ENCODE measurements around the gene RPS6KA4.

The RPS6KA4 gene

DNA sequence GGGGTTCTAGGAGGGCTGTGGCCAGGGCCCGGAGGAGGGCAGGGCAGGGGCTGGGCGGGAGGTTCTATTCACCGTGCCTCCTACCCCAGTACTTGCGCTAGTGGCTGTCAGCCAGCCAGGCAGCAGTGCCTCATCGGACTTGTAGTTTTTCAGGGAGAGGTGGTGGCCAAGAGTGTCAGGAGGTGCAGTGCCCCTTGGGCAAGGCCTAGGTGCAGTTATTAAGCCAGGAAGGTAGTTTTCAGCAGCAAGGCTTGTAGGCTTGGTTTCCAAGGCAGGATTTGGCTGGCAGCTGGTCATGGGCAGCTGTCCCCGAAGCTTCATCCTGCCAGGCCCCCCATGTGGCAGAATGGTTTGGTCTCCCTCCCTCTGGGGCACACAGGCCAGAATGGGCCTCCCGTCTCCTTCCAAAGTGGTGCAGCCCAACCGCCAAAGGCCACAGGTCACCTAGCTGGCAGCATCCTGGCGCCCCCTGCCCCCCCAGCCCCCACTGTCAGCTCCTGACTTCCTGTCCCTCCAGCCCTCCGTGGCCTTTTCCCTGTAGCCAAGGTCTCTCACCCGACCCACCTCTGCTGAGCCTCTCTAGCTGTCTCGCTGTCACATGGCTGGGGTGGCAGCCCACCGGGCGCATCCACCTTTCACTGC, 10.5 kb upstream of the RPS6KA4 start:
- no peak for DNase-seq (ENCODE audit: low read depth in 2 of 2)

DNA sequence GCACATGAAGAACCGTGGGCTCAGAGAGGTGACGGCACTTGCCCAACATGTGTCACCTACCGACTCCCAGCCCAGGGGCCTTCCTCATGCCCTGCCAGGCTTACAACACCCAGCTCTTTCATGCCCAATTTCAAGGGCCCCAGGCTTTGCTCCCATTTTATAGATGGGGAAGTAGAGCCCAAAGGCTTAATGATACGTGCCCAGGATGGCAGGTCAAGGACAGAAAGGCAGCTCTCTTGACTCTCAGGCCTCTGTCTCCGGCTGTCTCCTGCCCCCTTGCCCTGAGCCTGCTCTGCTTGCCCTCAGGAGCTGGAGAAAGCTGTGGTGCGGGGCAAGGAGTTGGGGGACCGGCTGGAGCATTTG, 10.0 kb upstream of the RPS6KA4 start:
- no peak for DNase-seq (ENCODE audit: low read depth in 2 of 2)

GRCh38 chr11:64349404-64349803, 9.6 kb upstream of the RPS6KA4 start:
- no peak for DNase-seq (ENCODE audit: low read depth in 2 of 2)

DNA sequence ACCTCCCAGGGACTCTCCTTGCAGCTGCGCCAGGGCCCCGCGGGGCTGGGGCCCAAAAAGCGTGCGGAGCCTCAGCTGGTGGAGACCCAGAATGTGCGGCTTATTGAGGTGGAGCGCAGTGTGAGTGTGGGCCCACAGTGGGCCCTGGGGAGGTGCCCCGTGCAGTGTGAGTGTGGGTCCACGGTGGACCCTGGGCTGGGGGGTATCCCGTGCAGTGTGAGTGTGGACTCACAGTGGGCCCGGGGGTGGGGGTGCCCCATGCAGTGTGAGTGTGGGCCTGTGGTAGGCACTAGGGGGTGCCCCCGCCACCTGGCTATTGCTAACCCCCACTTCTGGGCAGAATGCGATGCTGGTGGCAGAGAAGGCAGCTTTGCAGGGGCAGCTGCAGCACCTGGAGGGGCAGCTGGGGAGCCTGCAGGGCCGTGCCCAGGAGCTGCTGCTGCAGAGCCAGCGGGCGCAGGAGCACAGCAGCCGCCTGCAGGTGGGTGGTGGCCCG, 7.8 kb upstream of the RPS6KA4 start:
- no peak for DNase-seq (ENCODE audit: low read depth in 2 of 2)

- no peak for DNase-seq (ENCODE audit: low read depth in 2 of 2)
These were observed 6.6 kb upstream of the RPS6KA4 start for GRCh38 chr11:64352099-64352994.

DNA sequence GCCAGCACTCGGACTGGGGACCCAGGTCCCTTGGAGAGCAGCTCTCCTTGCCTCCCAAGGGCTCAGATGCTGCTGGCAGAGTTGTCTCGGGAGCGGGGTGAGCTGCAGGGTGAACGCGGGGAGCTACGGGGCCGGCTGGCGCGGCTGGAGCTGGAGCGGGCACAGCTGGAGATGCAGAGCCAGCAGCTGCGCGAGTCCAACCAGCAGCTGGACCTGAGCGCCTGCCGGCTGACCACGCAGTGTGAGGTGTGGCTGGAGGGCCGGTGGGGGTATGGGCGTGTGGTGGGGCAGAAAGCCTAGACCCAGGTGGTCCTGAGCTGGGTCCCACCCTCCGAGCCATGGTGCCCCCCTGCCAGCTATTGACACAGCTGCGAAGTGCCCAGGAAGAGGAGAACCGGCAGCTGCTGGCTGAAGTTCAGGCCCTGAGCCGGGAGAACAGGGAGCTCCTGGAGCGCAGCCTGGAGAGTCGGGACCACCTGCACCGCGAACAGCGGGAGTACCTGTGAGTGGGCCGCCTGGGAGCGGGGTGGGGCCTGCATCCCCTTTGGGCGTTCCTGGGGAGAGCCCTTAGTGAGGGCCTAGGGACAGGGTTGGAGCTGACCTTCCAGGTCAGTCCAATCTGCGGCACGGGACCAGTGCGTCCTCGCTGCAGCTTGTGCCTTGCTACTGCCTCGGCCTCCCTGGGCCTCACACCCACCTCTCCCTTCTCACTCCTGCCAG, 5.8 kb upstream of the RPS6KA4 start:
- DNase-seq (ENCODE audit: low read depth in 2 of 2): no peak

- no peak for DNase-seq (ENCODE audit: low read depth in 2 of 2)
These were observed 5.1 kb upstream of the RPS6KA4 start for GRCh38 chr11:64353715-64354506.

DNA sequence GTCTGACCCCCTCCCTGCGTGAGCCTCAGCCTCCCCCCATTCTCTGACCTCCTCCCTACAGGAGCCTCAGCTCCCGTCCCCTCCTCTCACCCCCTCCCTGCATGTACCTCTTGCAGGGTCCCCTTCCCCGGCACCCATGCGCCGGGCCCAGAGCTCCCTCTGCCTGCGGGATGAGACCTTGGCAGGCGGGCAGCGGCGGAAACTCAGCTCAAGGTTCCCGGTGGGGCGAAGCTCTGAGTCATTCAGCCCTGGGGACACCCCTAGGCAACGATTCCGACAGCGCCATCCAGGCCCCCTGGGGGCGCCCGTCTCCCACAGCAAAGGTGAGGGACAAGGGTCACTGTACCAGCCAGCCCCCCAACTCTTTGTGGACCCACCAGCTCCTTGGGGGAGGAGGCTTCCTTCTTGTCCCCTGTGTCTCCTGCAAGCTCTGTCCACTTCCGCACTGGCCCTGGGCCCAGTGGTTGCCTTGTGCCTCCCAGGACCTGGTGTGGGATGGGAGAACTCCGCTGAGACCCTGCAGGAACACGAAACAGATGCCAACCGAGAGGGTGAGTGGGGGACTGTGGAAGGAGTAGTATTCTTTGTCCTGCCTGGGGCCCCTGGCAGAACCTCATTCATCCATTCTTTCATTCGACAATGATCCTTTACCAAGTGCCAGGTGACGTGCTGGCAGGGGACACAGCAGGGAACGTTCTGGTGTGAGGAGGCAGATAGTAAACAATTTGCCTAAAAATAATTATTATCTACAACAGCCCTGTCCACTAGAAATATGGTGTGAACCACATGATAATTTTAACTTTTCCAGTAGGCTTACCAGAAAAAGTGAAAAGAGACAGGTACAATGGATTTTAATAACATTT, 3.7 kb upstream of the RPS6KA4 start:
- no peak for DNase-seq (ENCODE audit: low read depth in 2 of 2)

- DNase-seq (ENCODE audit: low read depth in 2 of 2): no peak
These were observed 2.2 kb upstream of the RPS6KA4 start for GRCh38 chr11:64356498-64357411.

DNA sequence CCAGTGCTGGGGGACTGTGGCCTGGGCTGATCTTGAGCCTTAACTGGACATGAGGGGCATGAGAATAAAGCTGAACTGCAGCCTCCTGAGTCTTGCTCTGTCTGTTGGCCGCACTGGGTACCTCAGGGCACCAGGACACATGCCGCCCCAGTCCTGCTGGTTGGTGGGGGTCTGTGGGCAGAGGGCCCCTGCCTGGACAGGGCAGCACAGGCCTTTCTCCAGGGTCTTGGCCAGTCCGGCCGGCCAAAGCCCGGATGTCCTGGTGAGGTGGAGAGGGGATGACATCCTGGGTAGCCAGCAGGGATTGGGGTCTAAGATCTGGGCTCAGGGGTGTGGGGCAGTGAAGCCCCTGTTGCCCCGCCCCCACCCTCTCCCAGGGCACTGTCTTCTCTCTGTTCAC, 1.5 kb upstream of the RPS6KA4 start:
- DNase-seq (ENCODE audit: low read depth in 2 of 2): no peak

DNA sequence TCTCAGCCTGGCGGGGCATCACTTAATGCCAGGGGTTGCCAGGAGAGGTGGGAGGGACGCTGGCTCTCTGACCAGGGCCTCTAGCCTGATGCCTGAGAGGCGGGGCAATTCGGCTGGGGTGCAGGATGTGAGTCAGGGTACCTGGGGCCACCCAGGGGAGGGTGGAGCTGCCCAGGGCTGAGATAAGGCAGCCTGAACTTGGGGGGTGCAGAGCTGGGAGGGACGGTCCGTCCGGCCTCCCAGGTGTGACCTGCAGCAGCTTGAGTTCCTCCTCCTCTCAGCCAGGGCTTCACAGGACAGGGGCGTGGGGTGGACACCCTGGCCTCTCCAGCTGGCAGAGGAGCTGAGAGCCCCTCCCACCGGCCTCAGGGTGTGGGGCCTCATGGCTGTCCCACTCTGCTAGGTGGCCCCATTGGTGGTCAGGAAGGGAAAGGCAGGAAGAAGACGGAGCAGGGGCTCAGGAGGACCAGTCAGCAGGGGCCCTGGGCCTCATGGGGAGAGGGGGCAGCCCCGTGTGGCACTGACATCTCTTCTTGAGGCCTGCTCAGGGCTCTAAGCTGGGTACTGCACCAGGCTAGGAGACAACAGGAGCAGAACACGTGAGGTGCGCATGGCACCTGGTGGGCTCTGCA, 942 bp upstream of the RPS6KA4 start:
- no peak for DNase-seq (ENCODE audit: low read depth in 2 of 2)

GRCh38 chr11:64358536-64358906, 441 bp upstream of the RPS6KA4 start:
- no peak for DNase-seq (ENCODE audit: low read depth in 2 of 2)

DNA sequence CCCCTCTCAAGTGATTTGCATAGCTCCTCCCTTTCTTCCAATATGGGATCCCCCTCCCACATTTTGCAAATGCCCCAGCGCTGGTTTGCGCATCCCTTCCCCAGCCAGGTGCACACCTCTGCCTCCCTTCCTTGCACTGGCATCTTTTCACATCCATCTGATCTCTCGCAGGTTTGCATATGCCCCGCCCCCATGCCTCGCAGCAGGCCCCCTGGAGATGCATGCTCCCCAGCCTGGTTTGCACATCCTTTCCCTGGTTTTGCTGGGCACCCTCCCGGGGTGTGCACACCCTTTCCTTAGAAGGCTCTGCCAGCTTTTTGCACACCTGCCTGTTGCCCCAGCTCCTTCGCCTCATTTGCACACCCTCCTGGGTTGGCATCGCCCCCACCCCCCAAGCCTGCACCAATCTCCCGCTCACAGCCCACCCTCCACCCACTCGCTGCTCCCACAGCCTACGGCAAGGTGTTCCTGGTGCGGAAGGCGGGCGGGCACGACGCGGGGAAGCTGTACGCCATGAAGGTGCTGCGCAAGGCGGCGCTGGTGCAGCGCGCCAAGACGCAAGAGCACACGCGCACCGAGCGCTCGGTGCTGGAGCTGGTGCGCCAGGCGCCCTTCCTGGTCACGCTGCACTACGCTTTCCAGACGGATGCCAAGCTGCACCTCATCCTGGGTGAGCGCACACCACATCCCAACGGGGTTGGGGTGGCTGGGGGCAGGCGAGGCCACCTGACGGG, 917 bp downstream of the RPS6KA4 start:
- DNase-seq (ENCODE audit: low read depth in 2 of 2): no peak

DNA sequence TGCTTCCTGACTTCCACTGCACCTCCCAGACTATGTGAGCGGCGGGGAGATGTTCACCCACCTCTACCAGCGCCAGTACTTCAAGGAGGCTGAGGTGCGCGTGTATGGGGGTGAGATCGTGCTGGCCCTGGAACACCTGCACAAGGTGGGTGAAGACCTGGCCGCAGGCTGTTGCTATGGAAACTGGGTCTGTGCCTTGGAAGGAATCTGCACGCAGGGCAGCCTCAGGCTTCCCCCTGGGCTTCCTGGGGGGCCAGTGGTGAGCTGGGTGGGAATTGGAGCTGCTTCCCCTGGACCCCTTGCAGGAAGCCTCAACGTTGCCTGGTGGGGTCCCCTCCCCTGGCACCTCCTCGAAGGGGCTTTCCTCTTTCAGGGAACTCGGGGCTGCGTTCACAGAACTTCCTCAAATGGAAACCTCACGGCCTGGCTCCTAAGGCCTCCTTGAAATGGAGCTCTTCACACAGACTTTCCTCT, 1.5 kb downstream of the RPS6KA4 start:
- no peak for DNase-seq (ENCODE audit: low read depth in 2 of 2)

- DNase-seq (ENCODE audit: low read depth in 2 of 2): no peak
These were observed 2.7 kb downstream of the RPS6KA4 start for GRCh38 chr11:64361659-64362058.

- no peak for DNase-seq (ENCODE audit: low read depth in 2 of 2)
These were observed 3.4 kb downstream of the RPS6KA4 start for GRCh38 chr11:64362339-64362738.

- no peak for DNase-seq (ENCODE audit: low read depth in 2 of 2)
These were observed 5.5 kb downstream of the RPS6KA4 start for GRCh38 chr11:64364435-64364834.

- DNase-seq (ENCODE audit: low read depth in 2 of 2): no peak
These were observed 5.9 kb downstream of the RPS6KA4 start for GRCh38 chr11:64364911-64365310.
